Amniotic epithelial cell (primary cell): ENCODE results near the gene KCNJ11.
A peak's percentile ranks its signal among the peaks of the same experiment; 100 is the strongest.

ENCODE experiments used
- DNase-seq: peaks from one replicate; pipeline ENCODE4 v3.0.0-alpha.2; 2010; ENCODE audit warnings: low read depth

The KCNJ11 gene

GRCh38 chr11:17366495-17366894 is 22.0 kb downstream of the KCNJ11 start:
- DNase-seq: peak; percentile 58

GRCh38 chr11:17354601-17354991 is 33.9 kb downstream of the KCNJ11 start:
- peak; percentile 70 for DNase-seq

GRCh38 chr11:17353821-17354600 is 34.4 kb downstream of the KCNJ11 start:
- DNase-seq: no peak

- DNase-seq: peak; percentile 71
Observed at GRCh38 chr11:17352950-17353820, 35.3 kb downstream of the KCNJ11 start.

GRCh38 chr11:17351510-17352176 is 36.8 kb downstream of the KCNJ11 start, which contains the start of gene NCR3LG1:
Gene NCR3LG1 (plus strand): TSS chr11:17351800. CDS start chr11:17351970, 170 bp downstream.
- peak; percentile 85 for DNase-seq

- no peak for DNase-seq
Observed at GRCh38 chr11:17351172-17351509, 37.3 kb downstream of the KCNJ11 start.

- no peak for DNase-seq
Observed at GRCh38 chr11:17350455-17351171, 37.8 kb downstream of the KCNJ11 start.

GRCh38 chr11:17347676-17348075 is 40.8 kb downstream of the KCNJ11 start:
- DNase-seq: no peak

GRCh38 chr11:17343907-17344306 is 44.6 kb downstream of the KCNJ11 start:
- peak; percentile 83 for DNase-seq

GRCh38 chr11:17343257-17343656 is 45.2 kb downstream of the KCNJ11 start:
- DNase-seq: no peak
